ENCODE results near the gene PAK3. TPM values are rescaled to one million over a fixed set of nuclear protein-coding genes. Genes with fewer than 3 reads are reported as not detected.

PAK3 gene
- total RNA-seq (2014; rRNA removed) = not detected in 2 replicates
- polyA plus RNA-seq (2012) = not detected

DNA sequence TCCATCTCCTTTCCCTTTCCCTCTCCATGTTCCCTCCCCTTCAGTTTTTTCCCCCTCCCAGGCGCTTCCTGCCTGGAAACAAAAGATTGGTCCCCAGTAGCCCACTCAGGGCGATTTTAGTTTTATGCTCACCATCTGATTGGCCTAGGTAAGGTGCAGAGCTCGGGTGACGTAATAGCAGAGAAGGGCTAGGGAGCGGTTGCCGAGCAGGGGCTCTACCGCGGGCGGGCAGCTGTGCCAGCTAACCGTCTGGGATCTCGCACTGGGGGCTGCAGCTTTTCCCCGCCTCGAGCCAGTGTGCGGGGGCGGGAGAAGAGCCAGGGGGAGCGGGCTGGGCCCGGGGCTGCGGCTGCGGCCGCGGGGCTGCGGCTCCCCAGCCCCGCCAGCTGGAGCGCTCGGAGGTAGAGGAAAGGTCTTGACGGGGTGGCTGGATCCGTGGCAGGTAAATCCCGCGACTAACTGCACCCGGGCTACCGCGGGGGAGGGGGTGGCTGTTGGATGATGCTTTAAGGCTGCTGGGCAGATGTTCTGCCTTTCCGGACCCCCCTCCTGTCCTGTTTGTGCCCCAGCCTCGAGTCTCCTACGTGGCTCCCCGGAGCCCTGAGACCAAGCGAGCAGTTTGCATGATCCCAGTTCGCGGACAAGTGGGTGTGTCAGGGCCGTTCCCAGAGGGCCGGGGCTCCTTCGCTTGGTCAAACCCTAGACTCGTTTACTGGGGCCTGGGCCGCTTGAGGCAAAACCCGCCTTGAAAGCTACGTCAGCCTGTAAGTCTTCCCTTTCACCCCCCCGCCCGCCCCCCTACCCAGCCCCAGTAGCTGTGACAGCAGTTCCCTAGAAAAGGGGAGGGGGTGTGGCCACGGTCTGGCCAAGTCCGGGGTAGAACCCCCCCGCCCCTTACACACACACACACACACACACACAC is at the start of gene PAK3:
PAK3 (plus strand) TSS at position 218 of the 922 bp plus-strand sequence. CDS start 26,913 bp downstream, outside the sequence.
- DNase-seq (ENCODE audit: low read depth) = peak; percentile 9

DNA sequence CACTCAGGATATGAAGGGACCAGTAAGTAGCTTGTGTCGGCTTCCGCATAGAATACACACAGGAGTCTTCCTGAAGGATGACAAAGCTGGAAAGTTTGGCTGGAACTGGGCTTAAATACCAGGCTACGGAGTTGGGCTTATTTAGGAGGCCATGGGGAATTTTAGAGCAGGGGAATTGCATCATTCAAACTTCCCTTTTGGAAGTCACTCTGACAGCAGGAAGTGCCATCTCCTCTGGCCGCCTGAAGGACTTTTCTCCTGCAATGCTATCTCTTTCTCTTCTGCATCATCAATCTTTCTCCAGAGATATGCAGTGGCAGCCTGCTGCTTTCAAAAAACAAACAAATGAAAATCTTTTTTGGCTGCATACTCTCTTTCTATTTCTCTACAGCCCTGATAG is 48.4 kb upstream of the PAK3 start:
- DNase-seq (ENCODE audit: low read depth) = no peak

DNA sequence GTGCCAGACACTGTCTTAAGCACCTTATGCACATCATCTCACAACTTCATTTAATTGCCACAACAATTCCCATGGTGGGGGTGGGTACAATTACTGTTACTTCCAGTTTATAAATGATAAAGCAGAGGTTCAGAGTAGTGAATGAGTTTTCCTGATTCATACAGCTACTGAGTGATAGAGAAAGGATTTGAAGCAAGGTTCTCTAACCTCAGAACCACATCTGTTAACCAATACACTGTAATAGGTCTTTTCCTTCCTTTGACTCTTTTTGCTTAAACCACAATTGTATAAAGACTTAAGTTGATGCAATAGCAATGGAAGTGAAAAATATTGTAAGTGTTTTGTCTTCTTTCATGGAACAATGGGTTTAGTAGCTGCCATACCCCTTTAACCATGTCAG is 43.5 kb upstream of the PAK3 start:
- no peak for DNase-seq (ENCODE audit: low read depth)

DNA sequence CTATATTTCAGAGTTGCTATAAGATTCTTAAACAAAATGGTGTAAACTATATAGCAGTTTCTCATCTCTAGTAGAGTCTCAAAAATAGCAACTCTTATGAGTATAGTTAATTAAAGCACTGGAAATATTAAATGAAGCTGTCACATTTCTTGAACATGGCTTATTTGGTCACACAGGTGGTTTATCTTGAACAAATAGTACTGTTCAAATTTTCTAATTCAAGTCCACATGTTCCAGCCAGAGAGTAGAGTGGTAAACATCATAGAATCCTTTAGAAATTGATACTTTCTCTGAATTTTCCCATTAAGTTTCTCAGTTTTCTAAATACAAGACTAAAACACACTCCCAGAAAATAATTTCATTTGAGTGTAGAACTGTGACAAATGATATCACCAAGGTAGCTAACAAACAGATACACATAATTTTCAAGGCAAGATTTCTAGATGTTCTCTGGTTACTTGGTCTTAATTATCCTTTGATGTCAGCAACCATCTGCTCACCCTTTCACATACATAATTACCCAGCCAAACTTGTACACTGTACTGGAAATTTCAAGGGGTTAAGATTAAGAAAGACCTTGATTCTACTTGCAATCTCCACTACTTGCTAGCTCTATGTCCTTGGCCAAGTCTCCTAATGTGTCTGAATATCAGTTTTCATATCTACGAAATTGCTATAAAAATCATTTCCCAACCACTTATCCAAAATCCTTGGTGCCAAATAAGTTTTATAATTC is 24.3 kb upstream of the PAK3 start:
- DNase-seq (ENCODE audit: low read depth) = no peak

DNA sequence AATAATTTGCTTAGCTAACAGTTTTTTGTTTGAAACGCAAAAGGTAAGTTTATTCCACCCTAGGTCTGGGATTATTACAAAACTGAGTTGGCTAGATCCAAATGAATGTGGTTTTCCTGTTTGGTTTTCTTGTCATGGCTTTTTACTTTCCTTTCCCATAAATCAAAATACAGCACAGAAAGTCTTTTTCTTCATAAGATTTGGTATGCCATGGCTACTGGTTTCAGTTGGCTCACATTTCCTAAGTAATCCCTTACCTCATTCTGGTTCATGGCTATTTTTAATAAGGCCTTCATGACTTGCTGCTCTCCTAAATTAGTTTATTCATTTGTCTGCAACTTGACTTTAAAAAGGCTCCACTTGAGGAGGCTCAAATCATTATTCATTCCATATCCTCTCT is 12.9 kb upstream of the PAK3 start:
- no peak for DNase-seq (ENCODE audit: low read depth)

DNA sequence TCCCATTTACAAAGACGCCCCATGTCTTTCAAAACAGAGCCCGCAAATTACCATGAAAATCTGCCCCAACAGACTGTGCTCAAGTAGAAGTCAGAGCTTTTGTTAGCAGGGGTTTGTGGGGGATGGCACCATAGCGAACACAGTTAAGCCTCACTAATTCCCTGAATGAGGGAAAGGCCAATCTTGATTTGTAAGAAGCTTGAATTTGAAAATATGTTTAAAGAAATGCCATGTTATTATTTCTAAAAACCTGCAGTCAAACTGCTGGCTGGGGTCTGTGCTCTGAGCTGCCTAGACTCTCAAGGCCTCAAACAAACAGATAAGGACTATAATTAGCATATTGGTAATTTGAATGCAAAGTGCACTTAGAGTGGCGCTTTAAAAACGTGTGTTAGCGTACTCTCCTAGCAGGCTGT is 9.4 kb upstream of the PAK3 start:
- DNase-seq (ENCODE audit: low read depth) = no peak

DNA sequence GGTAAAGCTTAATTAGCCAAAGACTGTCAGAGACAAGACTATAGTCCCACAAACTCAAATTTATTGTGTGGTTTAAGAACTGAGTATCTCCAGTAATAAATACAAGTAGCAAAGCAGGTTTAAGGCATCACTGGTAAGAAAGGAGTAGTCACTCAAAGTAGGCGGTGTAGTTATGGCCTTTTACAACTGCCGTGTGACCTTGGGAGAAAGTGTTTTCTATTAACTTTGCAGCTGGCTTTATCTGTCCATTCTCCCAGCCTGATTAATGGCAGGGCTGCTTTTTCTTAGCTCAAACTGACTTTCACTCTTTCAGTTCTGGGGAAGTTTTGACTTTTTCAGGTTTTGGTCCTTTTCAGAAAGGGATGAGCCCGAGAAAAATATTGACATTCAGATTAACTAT is 7.4 kb upstream of the PAK3 start:
- no peak for DNase-seq (ENCODE audit: low read depth)

DNA sequence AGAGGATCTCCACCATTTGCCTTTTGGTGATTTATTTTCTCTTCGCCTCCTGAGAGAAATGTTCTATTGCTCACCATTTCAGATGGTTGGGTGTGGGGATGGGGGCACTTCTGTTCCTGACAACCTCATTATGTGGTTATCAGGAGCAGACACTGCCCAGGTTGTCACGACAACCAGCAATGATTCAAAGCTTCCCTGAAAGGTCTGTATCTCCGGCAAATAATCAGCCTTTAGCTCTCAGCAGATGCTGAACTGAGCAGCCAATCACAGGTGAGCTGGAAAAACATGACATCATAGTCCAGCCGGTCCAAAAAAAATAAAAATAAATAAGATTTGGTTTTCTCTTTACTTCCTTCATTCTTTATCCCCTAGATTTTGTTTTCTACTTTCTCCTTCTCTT is 5.5 kb upstream of the PAK3 start:
- no peak for DNase-seq (ENCODE audit: low read depth)

DNA sequence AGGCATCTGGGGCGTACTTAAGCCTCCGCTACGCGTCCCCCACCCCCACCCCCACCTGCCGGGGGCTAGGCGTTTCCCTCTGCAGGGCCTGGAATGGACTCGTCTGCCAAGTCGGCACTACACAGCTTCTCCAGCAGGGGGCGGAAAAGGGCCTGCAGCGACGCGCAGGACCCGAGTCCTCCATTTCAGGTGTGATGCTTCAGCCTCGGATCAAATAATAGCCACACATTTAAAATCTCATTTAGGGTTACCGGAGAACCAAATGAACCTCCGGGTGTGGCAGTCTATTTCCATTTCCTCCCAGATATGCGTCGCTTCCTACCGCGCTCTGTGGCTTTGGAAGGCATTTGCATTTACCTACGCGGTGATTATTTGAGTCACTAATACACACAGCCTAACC is 2.9 kb downstream of the PAK3 start:
- DNase-seq (ENCODE audit: low read depth) = peak; percentile 1

DNA sequence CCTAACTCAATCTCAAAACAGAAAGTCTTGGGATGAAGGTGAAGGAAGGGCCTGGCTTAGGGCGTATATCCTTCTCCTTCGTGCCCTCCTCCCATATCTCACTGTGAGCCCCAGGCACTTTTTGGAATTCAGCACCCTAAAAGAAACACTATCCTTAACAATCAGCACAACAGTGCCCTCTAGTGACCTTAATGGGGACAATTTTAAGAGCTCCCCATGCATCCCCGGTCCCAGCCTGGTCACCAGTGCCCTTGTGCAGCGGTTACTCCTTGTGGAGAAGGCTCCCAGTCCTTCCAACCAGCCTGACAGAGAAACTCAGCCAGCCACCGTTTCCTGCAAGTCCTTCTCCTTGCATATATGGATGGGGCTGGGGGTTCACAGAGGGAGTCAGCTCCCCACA is 4.2 kb downstream of the PAK3 start:
- peak; percentile 9 for DNase-seq (ENCODE audit: low read depth)

DNA sequence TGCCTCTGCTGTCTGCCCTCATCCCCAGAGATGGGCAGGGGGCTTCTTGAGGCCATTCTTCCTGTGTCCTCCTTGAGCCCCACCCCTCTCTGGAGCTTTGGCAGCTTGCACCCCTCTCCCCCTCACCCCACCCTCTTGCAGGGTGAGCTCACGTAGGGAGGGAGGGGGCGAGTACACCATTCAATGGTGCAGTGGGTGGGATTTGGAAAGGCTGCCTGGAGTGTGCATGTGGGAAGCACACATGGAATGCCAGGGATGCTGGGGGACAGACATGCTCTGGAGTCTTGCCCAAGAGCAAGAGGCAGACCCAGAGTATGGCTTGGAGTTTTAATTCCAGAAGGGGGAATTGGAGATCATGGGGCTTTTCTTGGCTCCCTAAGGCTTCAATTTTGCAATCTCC is 5.6 kb downstream of the PAK3 start:
- DNase-seq (ENCODE audit: low read depth) = no peak

DNA sequence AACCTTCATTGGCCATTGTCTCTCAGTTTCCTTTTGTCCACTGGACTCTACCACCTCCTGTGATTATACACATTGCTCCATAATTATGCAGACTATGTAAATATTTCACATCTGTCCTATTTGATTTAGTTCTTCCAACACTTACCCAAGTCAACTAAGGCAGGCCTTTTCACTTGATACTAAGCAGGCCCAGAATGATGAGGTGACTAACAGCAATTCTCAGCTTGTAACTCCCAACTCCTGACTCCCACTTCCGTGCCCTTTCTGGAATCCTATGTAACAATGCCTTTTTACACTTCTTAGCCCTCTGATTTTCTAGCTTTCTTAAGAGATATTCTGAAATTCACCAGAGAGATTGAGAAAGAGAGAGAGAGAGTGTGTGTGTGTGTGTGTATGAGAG is 6.6 kb downstream of the PAK3 start:
- DNase-seq (ENCODE audit: low read depth) = no peak

DNA sequence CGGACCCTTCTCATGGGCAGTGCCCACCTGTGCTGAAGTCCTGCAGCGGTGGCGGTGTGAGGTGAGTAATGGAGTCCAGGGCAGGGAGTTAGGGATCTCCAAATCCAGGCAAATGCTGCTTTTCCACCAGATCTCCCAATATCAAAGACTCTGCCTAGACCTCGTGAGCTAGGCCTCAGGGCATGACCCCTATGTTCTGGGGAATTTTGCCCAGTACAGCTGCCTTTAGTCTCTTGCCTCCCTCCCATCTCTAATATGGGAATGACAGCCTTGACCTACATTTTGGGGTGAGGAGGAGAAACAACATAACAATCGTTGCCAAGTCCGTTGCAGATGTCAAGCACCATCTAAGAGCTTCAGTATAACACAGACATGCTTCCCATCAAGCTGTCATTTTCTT is 7.3 kb downstream of the PAK3 start:
- no peak for DNase-seq (ENCODE audit: low read depth)

DNA sequence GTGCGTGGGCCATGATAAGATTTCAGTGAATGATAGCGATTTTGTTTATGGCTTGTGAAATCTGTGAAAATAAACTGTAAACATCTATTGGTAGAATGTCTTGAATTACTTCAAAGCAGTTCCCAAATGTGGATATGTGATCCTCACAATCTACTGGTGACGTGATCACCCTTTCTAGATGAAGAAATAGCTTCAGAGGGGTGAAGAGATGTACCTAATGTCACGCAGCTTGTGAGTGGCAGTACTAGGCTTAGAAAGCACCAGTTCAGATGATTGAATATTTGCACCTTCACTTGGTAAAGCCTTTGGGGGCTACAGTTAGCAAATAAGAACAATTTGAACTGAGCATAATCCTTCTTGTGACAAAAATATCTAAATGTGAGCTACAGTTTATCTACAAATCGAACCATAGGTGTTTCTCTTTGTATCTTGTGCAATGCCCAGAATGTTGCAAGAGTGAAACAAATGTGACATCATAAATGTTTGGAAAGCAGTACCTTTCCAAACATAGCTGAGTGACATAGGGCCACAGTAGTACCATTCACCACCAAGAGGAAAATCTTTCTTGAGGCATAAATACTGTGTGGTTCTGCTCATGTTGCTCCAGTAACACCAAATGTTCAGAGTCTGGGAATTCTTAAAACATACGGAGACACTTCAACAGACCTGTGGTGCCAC is 14.2 kb downstream of the PAK3 start:
- DNase-seq (ENCODE audit: low read depth) = no peak

DNA sequence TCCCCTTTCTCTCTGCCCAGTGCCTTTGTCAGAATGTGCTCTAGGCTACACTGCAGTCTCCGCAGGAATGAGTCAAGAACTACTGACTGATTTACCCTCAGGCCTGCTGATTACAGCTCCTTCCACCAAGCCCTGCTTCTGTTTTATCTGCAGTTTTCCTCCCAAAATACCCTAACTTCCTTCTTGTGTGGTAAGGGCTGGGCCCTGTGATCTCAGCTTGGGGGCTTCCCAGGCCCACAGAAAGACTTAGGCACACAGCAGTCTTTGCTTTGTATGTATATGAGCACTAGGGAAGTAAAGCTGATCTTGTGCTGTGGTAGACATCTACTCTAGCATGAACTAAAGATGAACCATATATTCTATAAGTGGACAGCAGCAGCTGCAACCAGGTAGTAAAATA is 18.8 kb downstream of the PAK3 start:
- no peak for DNase-seq (ENCODE audit: low read depth)

DNA sequence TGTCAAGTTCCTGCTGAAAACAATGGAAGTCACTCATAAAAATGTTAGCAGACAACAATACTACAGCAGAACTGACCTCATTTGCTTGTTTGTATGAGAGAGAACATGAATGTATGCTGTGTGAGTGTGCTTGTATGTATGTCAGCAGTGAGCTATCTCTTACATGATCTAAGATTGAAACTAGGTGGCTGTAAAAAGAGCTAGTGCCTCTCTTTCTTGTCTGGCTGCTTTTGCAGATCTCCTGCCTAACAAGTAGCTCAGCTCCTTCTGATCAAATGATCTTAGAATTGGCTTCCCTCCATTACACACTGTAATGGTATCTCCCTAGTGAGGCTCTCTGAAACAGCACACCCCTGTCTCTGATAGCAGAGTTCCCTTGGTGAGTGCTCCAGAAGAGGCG is 20.7 kb downstream of the PAK3 start:
- no peak for DNase-seq (ENCODE audit: low read depth)

DNA sequence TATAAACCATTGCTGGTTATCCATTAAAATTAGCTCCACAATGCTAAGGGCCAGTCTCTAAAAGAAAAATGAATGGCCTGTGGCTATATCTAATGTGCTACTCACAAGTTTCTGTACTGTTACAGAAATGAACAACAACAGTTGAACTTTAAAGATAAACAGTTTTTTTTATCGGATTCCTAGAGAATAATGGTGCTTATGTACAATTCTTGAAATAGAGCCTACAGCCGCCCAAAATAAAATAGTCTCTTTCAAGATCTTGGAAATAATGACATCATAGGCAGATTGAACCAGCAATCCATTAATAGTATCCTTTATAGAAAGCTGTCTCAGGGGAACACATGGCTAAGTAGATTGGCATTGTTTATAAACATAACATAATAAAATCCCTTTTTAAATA is 23.4 kb downstream of the PAK3 start:
- DNase-seq (ENCODE audit: low read depth) = no peak

DNA sequence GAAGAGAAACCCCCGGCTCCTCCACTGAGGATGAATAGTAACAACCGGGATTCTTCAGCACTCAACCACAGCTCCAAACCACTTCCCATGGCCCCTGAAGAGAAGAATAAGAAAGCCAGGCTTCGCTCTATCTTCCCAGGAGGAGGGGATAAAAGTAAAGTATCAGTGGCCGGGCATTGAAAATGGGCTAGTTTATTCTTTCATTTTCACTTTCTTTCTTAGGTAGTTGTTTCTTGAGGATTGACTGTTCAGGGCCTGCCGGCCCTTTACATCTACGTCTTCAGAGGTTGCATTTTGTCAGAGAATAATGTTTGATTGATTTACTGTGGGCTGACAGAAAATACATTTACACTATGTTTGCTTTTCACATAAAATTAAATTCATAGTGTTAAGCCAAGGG is 27.1 kb downstream of the PAK3 start:
- no peak for DNase-seq (ENCODE audit: low read depth)

DNA sequence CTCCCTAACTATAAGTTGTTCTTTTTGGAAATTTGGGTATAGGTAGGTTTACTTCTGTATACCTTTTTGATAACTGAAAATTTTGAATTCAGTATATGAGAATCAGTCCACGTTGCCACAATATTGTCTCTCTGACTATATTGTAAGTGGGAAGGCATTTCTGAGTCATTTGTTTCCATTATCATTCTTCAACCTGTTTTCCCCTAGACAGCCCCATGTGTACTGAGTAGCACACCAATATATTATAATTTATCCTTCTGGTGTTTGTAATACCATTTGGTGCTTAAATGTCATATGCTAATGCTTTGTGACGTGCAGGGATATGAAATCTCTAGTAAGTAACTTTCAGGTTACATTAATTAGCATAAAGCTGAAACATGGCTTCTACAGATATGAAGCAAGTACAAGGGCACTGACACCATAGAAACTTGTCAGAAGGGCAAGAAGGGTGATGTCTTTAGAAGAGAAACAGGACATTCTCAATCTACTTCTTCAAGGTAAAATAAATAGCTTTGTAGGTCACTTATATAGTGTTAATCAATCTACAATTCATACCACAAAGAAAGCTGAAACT is 27.7 kb downstream of the PAK3 start:
- no peak for DNase-seq (ENCODE audit: low read depth)

DNA sequence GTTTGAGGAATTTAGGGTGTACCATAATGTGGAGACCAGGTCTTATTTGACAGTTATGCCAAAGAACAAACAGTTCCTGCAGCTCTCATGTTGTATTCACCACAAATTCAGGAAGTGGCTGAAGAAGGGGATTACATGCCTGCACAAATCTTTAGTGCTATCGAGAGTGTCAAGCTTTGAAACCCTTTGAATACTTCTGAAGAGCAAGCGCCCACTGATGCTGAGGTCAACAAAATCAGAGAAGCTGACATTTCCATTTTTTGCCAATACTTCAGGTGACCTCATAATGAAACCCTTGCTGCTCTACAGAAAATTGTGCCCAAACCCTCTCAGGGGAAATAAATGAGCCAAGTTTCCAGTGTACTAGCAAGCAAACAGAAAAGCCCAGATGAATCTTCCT is 28.4 kb downstream of the PAK3 start:
- DNase-seq (ENCODE audit: low read depth) = no peak

DNA sequence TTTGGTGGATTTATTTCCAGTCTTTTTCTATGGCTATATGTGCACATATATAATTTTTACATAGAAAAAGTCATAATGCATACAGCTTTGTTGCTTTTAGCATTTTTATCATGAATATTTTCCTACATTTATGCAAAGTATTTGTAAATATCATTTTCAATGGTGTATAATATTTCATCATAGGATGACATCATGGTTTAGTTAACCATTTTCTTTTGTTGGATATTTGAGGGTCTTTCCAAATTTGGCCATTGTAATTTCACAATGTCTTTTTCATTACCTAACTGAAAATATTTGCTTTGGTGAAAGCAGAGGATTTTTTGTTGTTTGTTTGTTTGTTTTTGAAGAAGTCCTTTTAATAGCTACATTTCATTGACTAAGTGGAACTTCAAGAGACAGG is 31.0 kb downstream of the PAK3 start:
- DNase-seq (ENCODE audit: low read depth) = no peak

DNA sequence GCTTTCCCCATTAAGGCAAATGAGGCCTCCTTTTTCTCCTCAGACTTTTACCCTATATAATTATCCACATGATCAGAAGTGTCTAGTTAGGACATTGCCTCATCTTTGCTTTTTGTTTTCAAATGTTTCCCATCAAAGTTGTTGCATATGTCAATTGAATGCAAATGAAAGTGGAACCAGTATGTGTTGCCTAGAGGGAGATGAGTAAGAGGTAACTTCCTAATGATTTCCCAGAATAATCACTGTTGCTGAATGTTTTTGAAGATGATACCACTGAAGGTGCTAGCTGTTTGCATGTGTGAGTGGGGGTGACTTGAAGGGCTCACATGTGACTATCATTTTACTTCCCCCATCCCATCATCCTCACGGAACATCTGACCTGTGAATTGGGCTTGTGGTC is 33.9 kb downstream of the PAK3 start:
- no peak for DNase-seq (ENCODE audit: low read depth)
